Uterus (tissue), 4 donors: ENCODE measurements around the gene PKMYT1. TPM values are rescaled to one million over a fixed set of nuclear protein-coding genes. Genes with fewer than 3 reads are reported as not detected.

Experiments
- DNase-seq, 2 donors: peaks; one replicate each; pipeline ENCODE4 v3.0.0-alpha.2; 2019 to 2020
- H3K27ac ChIP-seq, 2 donors: fragments of 200-600 bp; sonication (generic); 1 replicate in 1 of 2; 2 replicates in 1 of 2; pipeline ENCODE4 v1.5.1; 2016 to 2018
- H3K27me3 ChIP-seq, 2 donors: fragments of 200-600 bp; sonication (generic); one replicate each; pipeline ENCODE4 v1.5.1; 2018 to 2019; ENCODE audit warnings: control low read depth in 1 of 2
- H3K36me3 ChIP-seq, 2 donors: fragments of 200-600 bp; sonication (generic); one replicate each; pipeline ENCODE4 v1.5.1; 2019; ENCODE audit warnings: control low read depth in 1 of 2
- H3K4me1 ChIP-seq, 2 donors: fragments of 200-600 bp; sonication (generic); one replicate each; pipeline ENCODE4 v1.5.1; 2018 to 2019; ENCODE audit warnings: control low read depth in 1 of 2
- H3K4me3 ChIP-seq, 2 donors: fragments of 200-600 bp; sonication (generic); 1 replicate in 1 of 2; 2 replicates in 1 of 2; pipeline ENCODE4 v1.5.1; 2018 to 2019; ENCODE audit warnings: mild to moderate bottlenecking in 1 of 2
- H3K9me3 ChIP-seq, 2 donors: fragments of 200-600 bp; sonication (generic); one replicate each; pipeline ENCODE4 v1.5.1; 2019; ENCODE audit warnings: control low read depth in 1 of 2
- POLR2A ChIP-seq, 2 donors: fragments of 450-650 bp; IDR thresholded peaks; one replicate each; pipeline ENCODE4 v1.6.1; 2016; ENCODE audit warnings: antibody characterized with exemption in 2 of 2, mild to moderate bottlenecking in 1 of 2, moderate library complexity in 1 of 2
- intact Hi-C: fragments of 100-400 bp; cut with DNase I; formaldehyde crosslinking; loops from one replicate; pipeline ENCODE4 v1.15.1; 2023; ENCODE audit warnings: low total_unique reads
- total RNA-seq, 4 donors: library from RNA; depleted of rRNA in 3 of 4; stranded (reverse); fragments of >200 nt in 3 of 4; gene quantifications; one replicate each; pipeline versions ENCODE4 v1.1.0 to v1.2.4, GENCODE V29; 2014 to 2023
- TF ChIP-seq, protein P1 (sequence below), 4 experiments: fragments of 200-600 bp in 2 of 4; fragments of 450-650 bp in 2 of 4; sonication (generic) in 2 of 4; IDR thresholded peaks; one replicate each; pipeline ENCODE4 v1.5.1; 2016 to 2019; ENCODE audit warnings: antibody characterized with exemption in 4 of 4, mild to moderate bottlenecking in 2 of 4, moderate library complexity in 1 of 4
- donor health status: DM: yes; HTN: yes; CAD: no.

PKMYT1 gene
- total RNA-seq, 4 donors from 2014 or later = 6.1 TPM; not detected in 3

DNA sequence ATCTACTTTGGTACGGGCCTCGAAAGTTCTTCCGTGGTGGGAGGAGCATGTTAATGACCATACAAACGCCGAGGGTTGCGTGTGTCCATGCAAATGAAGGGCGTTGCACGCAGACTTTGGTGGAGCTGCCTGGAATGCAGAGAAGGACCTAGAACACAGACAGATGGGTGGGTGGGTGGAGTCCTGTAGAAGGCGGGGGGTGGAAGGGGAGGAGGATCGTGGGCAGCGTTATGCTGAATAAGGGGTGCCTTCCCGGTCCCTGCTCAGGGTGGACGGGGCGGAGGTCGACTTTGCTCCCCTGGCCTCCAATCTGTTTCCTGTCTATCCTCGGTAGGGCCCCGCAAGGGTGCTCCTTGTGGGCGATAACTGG, 11.9 kb downstream of the PKMYT1 start:
- intact Hi-C loops = no loop called here
- TF ChIP-seq, protein P1, sequence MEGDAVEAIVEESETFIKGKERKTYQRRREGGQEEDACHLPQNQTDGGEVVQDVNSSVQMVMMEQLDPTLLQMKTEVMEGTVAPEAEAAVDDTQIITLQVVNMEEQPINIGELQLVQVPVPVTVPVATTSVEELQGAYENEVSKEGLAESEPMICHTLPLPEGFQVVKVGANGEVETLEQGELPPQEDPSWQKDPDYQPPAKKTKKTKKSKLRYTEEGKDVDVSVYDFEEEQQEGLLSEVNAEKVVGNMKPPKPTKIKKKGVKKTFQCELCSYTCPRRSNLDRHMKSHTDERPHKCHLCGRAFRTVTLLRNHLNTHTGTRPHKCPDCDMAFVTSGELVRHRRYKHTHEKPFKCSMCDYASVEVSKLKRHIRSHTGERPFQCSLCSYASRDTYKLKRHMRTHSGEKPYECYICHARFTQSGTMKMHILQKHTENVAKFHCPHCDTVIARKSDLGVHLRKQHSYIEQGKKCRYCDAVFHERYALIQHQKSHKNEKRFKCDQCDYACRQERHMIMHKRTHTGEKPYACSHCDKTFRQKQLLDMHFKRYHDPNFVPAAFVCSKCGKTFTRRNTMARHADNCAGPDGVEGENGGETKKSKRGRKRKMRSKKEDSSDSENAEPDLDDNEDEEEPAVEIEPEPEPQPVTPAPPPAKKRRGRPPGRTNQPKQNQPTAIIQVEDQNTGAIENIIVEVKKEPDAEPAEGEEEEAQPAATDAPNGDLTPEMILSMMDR (IDR thresholded peaks at IDR 0.05) = no peak
- no peak for TF ChIP-seq POLR2A (IDR thresholded peaks at IDR 0.05)
- Histone ChIP-seq H3K27ac (no peak overlapping the region), H3K4me1 (peaks cover 0 to 40% of the 10 kb centered on the region in 2 donors), H3K9me3 (no peaks in the 10 kb centered on the region), H3K36me3 (no peaks in the 10 kb centered on the region), H3K27me3 (peaks cover 14 to 31% of the 10 kb centered on the region in 2 donors), H3K4me3 (no peak overlapping the region)
- DNase-seq = no peak

- intact Hi-C loops = no loop called here
- no peak for TF ChIP-seq POLR2A (IDR thresholded peaks at IDR 0.05)
- TF ChIP-seq, protein P1 (IDR thresholded peaks at IDR 0.05) = no peak
- Histone ChIP-seq H3K27me3 (peaks cover 20 to 36% of the 10 kb centered on the region in 2 donors), H3K9me3 (no peaks in the 10 kb centered on the region), H3K4me1 (peaks cover 0 to 46% of the 10 kb centered on the region in 2 donors), H3K4me3 (no peak overlapping the region), H3K27ac (no peak overlapping the region), H3K36me3 (no peaks in the 10 kb centered on the region)
- no peak for DNase-seq
Measured at GRCh38 chr16:2967721-2968161, 12.5 kb downstream of the PKMYT1 start.

DNA sequence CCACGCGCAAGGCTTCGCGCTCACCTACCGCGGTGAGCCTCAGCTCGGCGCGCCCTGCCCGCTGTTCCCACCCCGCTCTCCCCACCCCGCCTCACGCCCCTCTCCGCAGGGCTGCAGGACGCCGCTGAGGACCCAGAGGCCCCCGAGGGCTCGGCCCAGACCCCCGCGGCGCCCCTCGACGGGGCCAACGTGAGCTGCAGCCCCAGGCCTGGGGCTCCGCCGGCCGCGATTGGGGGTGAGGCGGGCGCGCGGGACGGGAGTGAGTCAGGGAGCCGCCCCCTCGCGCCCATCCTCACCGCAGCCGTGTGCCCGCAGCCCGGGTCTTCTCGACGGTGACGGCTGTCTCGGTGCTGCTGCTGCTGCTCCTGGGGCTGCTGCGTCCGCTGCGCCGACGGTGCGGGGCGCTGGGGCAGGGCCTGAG, 13.0 kb downstream of the PKMYT1 start:
- H3K36me3 ChIP-seq = no peaks in the 10 kb centered on the region
- H3K27me3 ChIP-seq = peaks cover 21 to 36% of the 10 kb centered on the region in 2 donors
- H3K4me3 ChIP-seq = no peak overlapping the region
- no peaks in the 10 kb centered on the region for H3K9me3 ChIP-seq
- no peak overlapping the region for H3K27ac ChIP-seq
- TF ChIP-seq, protein P1 (IDR thresholded peaks at IDR 0.05) = no peak
- no peak for TF ChIP-seq POLR2A (IDR thresholded peaks at IDR 0.05)
- no peak for DNase-seq
- intact Hi-C loops = no loop called here
- peaks cover 0 to 46% of the 10 kb centered on the region in 2 donors for H3K4me1 ChIP-seq

DNA sequence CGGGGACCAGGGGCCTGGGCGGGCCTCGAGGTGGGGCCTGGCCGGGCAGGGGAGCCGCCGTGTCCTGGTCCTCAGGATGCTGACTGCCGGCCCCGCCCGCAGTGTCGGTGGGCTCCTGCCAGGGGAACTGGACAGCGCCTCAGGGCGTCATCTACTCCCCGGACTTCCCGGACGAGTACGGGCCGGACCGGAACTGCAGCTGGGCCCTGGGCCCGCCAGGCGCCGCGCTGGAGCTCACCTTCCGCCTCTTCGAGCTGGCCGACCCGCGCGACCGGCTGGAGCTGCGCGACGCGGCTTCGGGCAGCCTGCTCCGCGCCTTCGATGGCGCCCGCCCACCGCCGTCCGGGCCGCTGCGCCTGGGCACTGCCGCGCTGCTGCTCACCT, 13.4 kb downstream of the PKMYT1 start:
- DNase-seq = no peak
- no peak overlapping the region for H3K4me3 ChIP-seq

DNA sequence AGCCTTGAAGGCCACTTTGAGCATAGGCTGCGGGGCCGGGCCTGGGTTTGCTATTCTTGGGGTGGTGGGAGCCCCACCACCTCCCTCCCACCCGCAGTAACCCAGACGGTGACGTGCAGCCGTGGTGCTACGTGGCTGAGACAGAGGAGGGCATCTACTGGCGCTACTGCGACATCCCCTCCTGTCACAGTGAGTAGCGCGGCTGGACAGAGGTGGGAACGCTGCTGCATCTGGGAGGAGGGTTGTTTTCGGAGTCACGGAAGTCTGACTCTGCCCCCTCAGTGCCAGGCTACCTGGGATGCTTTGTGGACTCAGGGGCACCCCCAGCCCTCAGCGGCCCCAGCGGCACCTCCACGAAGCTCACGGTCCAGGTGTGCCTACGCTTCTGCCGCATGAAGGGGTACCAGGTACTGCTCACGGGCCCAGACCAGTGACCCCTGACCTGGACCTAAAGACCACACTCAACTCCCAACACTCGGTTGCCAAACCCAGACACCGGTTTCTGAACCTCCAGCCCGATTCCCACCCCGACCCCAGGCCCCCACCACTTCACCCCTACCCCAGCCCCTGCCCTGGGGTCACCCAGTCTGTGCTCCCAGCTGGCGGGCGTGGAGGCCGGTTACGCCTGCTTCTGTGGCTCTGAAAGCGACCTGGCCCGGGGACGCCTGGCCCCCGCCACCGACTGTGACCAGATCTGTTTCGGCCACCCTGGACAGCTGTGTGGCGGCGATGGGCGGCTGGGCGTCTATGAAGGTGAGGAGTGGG, 14.0 kb downstream of the PKMYT1 start:
- DNase-seq = no peak
- Histone ChIP-seq H3K9me3 (no peaks in the 10 kb centered on the region), H3K4me3 (no peak overlapping the region), H3K27me3 (peaks cover 28 to 36% of the 10 kb centered on the region in 2 donors), H3K4me1 (peaks cover 0 to 46% of the 10 kb centered on the region in 2 donors), H3K27ac (no peak overlapping the region), H3K36me3 (no peaks in the 10 kb centered on the region)
- no peak for TF ChIP-seq POLR2A (IDR thresholded peaks at IDR 0.05)
- TF ChIP-seq, protein P1 (IDR thresholded peaks at IDR 0.05) = no peak
- intact Hi-C loops = no loop called here

More for the DNA sequence above, 13.4 kb downstream of the PKMYT1 start:
- Histone ChIP-seq H3K27me3 (peaks cover 25 to 36% of the 10 kb centered on the region in 2 donors), H3K4me1 (peaks cover 0 to 46% of the 10 kb centered on the region in 2 donors), H3K27ac (no peak overlapping the region), H3K9me3 (no peaks in the 10 kb centered on the region), H3K36me3 (no peaks in the 10 kb centered on the region)
- intact Hi-C loops = no loop called here
- TF ChIP-seq POLR2A (IDR thresholded peaks at IDR 0.05) = no peak
- TF ChIP-seq, protein P1 (IDR thresholded peaks at IDR 0.05) = no peak
